Subcutaneous adipose tissue (tissue), 4 donors: Measurements from ENCODE around the gene ERF. TPM values are rescaled to one million over a fixed set of nuclear protein-coding genes. Genes with fewer than 3 reads are reported as not detected.

ENCODE experiments used
- total RNA-seq, 4 donors: library from RNA; depleted of rRNA; stranded (reverse); fragments of >200 nt; gene quantifications; one replicate each; pipeline ENCODE4 v1.1.0, GENCODE V29; 2016
- TF ChIP-seq, protein P1 (sequence below): fragments of 450-650 bp; IDR thresholded peaks from one replicate; pipeline ENCODE4 v1.5.1; 2016; ENCODE audit warnings: low read depth, mild to moderate bottlenecking, control low read depth, antibody characterized with exemption, moderate library complexity

ERF gene
- total RNA-seq, 4 donors from 2014 or later = 9.9 to 19.4 (median 14.0) TPM

DNA sequence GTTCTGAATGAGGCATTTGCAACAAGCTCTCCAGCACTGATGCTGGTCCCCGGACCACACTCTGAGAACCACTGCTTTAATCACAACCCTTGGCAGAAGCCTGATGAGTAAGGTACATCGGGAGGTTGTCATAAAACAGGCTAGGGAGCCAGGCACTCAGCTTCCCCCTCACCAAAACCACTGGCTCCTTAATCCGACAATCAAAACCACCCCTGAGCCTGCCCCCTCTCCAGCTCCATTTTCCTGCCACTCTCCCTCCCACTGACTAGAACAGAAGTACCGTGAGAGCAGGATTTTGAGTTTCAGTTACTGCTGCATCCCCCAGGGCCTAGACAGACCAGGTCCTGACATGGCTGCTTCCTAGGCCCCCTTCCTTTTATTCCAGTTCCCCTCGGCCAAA is 19.7 kb downstream of the ERF start:
- TF ChIP-seq, protein P1, sequence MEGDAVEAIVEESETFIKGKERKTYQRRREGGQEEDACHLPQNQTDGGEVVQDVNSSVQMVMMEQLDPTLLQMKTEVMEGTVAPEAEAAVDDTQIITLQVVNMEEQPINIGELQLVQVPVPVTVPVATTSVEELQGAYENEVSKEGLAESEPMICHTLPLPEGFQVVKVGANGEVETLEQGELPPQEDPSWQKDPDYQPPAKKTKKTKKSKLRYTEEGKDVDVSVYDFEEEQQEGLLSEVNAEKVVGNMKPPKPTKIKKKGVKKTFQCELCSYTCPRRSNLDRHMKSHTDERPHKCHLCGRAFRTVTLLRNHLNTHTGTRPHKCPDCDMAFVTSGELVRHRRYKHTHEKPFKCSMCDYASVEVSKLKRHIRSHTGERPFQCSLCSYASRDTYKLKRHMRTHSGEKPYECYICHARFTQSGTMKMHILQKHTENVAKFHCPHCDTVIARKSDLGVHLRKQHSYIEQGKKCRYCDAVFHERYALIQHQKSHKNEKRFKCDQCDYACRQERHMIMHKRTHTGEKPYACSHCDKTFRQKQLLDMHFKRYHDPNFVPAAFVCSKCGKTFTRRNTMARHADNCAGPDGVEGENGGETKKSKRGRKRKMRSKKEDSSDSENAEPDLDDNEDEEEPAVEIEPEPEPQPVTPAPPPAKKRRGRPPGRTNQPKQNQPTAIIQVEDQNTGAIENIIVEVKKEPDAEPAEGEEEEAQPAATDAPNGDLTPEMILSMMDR = no peak

DNA sequence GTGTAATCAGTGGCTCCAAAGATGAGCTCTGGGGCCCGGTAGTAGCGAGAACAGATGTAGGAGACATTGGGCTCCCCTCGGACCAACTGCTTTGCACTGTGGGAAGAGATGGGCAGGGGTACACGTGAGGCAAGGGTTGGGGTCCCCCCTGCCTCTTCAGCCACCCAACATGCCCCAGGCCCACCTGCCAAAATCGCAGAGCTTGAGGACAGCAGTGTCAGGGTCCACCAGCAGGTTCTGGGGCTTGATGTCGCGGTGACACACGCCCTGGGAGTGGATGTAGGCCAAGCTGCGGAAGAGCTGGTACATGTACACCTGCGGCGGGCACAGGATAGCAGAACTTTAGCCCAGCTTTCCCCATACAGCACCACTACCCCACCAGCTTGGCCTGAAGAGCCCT is 20.6 kb downstream of the ERF start:
- TF ChIP-seq, protein P1 = no peak

DNA sequence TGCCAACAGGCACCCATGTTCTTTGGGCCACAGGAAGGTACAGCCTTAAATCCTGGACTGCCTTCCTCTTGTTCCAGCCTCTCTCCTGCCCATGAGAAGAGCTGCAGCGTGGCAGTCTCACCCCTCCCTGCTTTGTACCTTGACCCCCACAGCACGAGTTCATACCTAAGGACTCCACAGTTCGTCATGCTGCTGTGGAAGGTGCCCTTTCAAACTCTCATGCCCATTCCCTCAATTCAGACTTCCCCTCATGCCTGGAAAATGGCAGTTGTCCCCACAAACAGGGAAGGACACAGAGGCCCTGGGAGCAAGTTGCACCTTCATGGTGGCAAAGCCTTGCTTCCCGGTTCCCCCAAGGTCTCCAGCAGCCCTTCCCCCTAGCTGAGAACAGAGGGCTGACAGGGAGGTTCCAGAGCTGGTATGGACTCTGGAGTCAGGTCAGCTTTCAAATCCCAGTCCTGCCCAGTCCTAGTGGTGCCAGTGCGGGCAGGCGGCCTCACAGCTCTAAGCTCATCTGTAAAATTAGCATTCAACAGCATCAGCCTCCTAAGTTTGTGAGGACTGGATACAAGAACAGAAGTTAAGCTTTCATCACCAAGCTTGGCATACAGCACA is 21.1 kb downstream of the ERF start:
- TF ChIP-seq, protein P1 = no peak

DNA sequence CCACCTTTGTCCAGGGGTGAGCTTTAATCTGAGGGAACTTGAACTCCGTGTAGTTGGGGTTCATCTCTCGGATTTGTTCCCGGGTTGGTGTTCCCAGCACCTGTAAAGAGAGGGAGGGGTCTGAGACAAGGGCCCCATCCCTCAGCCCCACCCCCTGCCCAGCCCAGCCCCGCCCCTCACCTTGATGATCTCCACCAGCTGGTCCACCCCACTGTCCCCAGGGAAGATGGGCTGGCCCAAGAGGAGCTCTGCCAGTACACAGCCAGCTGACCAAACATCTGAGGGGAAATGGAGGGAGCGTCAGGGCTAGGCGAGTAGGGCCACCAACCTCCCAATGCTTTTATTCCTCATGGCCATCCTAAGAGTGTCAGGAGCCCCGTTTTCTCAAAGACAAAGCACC is 21.8 kb downstream of the ERF start:
- TF ChIP-seq, protein P1 = no peak

DNA sequence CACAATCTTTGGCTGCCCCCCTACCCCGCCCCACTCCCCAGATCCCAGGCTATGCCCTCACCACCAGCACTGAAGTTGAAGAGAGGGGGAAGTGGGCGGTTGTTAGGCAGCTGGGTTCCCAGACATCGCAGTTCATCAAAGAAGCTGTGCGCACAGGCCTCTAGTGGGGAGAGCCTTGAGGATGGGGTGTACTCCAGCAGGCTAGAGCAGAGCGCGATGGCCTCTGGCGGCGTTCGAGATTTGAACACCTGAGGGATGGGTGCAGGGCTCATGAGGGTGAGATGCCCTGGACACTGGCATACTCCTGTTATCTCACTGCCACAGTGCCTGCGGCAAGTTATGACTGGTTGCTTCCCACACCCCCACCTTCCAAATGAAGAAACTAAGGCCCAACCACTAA is 22.5 kb downstream of the ERF start:
- TF ChIP-seq, protein P1 = no peak

DNA sequence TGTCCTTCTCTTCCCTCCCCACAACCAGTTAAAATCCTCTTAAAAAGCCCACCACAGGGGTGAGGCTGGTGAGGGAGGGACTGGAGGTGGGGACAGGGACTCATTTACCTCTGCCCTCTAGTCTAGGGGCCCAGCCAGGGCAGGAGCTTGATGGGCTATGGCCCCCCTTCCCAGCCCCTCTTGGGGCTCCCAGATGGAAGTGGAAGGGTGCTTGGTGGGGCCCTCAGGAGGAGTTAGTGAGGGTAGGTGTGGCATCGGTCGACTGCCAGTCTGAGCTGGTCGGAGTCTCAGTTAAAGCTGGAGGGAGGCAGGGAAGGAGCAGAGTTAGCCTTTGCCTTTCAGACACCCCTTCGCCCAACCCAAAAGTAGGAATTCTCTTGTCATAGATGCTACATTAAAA is 24.4 kb downstream of the ERF start:
- TF ChIP-seq, protein P1 = no peak

DNA sequence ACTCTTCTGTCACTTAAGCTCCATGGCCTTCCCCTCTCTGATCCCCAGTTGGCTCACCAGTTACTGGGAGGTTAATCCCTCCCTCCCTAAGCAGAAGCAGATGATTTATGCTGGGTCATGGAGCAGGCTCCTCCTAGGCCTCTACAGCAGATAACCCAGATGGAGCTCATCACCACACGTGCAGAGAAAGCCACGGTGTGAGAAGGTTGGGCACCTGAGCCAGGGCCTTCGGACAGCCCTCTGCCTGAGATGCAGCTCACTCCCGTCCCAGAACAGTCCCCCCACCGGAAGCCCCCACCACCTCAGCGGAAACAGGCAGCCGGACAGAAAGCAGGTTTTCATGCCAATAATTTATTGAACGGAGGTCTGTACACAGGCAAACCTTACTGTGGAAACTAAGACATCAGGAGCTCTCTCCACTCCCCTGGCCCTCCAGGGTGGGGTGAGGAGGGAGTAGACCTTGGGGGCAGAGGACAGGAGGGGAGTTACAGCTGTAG is 25.0 kb downstream of the ERF start:
- TF ChIP-seq, protein P1 = no peak
